Subcutaneous adipose tissue (tissue), 4 donors: ENCODE data around the gene GABBR2. TPM values are rescaled to one million over a fixed set of nuclear protein-coding genes. Genes with fewer than 3 reads are reported as not detected.

ENCODE experiments used
- CTCF ChIP-seq: fragments of 450-650 bp; IDR thresholded peaks from one replicate; pipeline ENCODE4 v1.5.1; 2016; ENCODE audit warnings: low read depth, mild to moderate bottlenecking, control low read depth, antibody characterized with exemption, moderate library complexity
- total RNA-seq, 4 donors: library from RNA; depleted of rRNA; stranded (reverse); fragments of >200 nt; gene quantifications; one replicate each; pipeline ENCODE4 v1.1.0, GENCODE V29; 2016

Gene GABBR2
- total RNA-seq, 4 donors from 2014 or later = not detected

- TF ChIP-seq CTCF = no peak
Observed at GRCh38 chr9:98453589-98454311, 255.0 kb downstream of the GABBR2 start.

GRCh38 chr9:98451576-98451975 lies 257.2 kb downstream of the GABBR2 start:
- no peak for TF ChIP-seq CTCF

GRCh38 chr9:98450496-98450895 lies 258.2 kb downstream of the GABBR2 start:
- no peak for TF ChIP-seq CTCF

- TF ChIP-seq CTCF = no peak
Observed at GRCh38 chr9:98449871-98450270, 258.9 kb downstream of the GABBR2 start.

GRCh38 chr9:98445576-98445975 lies 263.2 kb downstream of the GABBR2 start:
- TF ChIP-seq CTCF = no peak

- TF ChIP-seq CTCF = no peak
Observed at GRCh38 chr9:98444601-98445000, 264.1 kb downstream of the GABBR2 start.

- TF ChIP-seq CTCF = no peak
Observed at GRCh38 chr9:98442541-98442940, 266.2 kb downstream of the GABBR2 start.
